ENCODE results near the gene LHFPL3.

LHFPL3 gene

GRCh38 chr7:104857458-104858425 is 529.3 kb downstream of the LHFPL3 start:
- DNase-seq: no peak

GRCh38 chr7:104859754-104860426 is 531.5 kb downstream of the LHFPL3 start:
- DNase-seq: no peak

- no peak for DNase-seq
These were observed 533.5 kb downstream of the LHFPL3 start for GRCh38 chr7:104861729-104862390.

DNA sequence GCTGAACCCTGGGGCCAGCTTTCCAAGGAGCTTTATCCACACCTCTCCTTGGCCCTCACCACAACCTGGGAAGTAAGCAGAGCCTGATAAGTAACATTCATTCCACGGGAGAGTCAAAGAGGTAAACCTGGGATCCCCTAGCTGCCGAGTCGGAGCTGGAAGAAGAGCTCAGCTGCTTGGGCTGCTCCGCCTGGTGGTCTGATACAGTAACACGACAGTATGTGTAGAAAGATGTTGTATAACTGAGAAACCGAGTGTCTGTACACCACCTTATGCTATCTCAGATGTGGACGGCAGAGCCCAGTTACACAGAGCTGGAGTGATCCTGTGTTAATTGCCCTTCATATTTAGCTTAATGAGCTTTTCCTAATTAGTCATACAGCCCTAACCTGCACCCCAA is 534.3 kb downstream of the LHFPL3 start:
- DNase-seq: no peak

DNA sequence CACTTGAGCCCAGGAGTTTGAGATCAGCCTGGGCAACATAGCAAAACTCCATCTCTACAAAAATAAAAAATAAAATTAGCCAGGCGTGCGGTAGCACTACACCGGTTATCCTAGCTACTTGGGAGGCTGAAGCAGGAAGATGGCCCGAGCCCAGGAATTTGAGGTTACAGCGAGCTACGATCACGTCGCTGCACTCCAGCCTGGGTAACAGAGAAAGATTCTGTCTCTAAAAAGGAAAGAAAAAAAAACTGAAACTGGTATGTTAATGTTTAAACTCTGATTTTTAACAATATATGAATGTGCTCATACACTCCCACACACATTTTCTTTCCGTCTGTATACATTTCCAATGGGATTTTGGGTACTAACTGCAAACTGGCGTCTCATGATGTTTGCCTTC is 545.0 kb downstream of the LHFPL3 start:
- no peak for DNase-seq

DNA sequence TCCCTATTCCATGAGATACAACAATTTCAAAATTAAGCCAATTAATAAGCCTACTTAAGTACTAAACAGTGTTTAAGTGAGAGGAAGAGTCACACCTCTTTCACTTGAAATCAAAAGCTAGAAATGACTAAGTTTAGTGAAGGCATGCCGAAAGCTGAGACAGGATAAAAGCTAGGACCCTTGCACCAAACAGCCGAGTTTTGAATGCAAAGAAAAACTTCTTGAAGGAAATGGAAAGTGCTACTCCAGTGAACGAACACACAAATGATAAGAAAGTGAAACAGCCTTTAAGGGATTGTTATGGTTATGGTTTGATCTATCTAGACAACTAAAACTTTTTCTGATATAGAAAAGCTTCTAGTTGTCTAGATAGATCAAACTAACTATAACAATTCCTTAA is 550.2 kb downstream of the LHFPL3 start:
- DNase-seq: no peak

DNA sequence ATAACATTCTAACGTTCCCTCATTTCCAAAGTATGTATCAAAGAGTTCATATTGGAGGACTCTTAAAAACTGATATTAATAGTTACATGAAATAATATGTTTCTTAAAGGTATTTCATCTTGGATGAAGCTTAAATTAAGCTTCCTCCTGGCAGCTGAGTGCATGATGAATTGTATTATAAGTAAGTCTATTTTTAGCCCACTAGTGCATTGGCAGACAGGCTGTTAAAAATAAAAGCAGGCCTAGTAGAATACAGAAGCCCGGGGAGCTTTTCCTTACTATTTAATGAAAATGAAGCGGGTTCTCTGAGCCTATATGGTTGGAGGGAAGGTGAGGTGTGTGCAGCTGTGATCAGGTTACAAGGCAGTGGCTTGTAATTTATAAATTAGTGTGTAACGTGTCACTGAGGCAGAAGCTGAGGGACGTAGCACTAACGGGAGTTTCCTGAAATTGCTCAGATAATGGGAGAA is 554.9 kb downstream of the LHFPL3 start:
- no peak for DNase-seq

DNA sequence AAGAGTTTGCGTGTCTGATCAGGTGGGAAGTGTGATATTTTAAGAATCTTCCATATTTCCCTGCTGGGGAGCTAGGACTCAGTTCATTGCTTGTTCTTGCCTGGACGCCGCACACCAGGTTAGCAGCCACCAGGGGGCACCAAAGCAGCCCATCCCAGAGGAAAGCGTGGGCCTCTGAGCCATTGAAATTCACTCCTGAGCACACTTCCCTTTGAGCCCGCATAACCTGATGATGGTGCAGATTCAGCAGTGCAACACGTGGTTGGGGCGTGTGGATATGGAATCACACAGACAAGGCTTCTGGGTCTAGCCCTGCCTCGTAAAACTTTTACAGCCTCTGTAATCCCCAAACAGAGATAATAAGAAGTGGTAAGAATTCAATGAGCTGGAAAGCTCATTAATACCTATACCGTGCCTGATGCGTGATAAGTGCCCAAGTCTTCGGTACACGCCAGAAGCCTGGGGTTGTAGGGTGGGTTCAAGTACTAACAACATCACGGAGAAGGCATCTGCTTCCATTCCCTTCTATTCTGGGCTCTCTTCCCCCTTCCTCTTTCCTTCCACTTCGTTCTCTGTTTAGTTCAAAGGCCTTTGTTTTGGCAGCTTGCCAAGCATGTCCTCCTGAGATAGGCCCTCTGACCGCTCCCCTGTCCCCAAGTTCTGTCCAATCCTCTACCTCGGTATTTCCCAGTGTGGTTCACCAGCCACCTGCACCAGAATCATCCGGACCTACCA is 555.5 kb downstream of the LHFPL3 start:
- DNase-seq: peak; percentile 50 to 59

- DNase-seq: no peak
These were observed 558.2 kb downstream of the LHFPL3 start for GRCh38 chr7:104886651-104887050.

- no peak for DNase-seq
These were observed 561.8 kb downstream of the LHFPL3 start for GRCh38 chr7:104890216-104890615.

- DNase-seq: no peak
These were observed 563.5 kb downstream of the LHFPL3 start for GRCh38 chr7:104891949-104892348.

GRCh38 chr7:104894314-104894713 is 565.9 kb downstream of the LHFPL3 start:
- no peak for DNase-seq

- DNase-seq: no peak
These were observed 566.5 kb downstream of the LHFPL3 start for GRCh38 chr7:104894726-104895521.

- no peak for DNase-seq
These were observed 567.3 kb downstream of the LHFPL3 start for GRCh38 chr7:104895522-104896236.

- DNase-seq: no peak
These were observed 570.0 kb downstream of the LHFPL3 start for GRCh38 chr7:104898434-104898833.

DNA sequence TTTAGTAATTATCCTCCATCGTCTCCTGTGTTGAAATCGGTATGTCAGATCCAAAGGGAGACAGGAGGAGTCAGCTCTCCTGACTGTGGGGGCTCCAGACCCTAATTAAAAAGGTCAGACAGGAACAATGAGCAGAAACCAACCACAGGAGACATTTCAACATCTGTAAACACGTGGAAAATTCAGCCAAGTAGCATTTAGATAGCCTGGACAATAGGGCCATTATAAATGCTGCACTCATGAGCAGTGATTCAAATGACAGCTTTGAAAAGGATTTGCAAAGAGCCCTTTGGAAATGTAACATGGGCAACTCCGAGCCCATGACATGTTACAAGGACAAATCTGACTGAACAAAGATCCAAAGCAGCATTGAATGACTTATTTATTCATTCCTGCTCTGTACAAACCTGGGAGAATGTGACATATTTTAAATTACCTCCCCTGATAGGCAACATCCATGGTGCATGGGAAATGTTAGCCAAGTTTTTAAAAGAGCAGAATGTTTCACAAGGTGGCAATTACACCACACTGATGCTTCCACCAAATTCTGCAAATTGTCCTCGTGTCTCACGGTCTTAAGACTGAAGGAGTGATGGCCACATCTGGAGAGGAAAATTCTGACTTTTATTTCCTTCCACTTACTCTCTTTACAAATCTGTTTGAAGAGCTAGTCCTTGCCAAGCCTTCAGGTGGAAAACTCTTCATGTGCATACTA is 572.3 kb downstream of the LHFPL3 start:
- DNase-seq: no peak

- DNase-seq: no peak
These were observed 572.8 kb downstream of the LHFPL3 start for GRCh38 chr7:104901240-104901619.

DNA sequence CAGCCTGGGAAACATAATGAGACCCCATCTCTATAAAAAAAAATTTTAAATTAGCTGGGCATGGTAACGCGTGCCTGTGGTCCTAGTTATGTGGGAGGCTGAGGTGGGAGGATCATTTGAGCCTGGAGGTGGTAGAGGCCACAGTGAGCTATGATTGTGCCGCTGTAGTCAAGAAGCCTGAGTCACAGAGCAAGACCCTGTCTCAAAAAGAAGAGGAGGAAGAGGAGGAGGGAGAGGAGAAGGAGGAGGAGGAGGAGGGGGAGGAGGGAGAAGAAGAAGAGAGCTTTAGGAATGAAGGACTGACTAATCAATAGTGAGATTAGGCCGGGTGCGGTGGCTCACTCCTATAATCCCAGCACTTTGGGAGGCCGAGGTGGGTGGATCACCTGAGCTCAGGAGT is 573.8 kb downstream of the LHFPL3 start:
- DNase-seq: no peak

- no peak for DNase-seq
These were observed 574.6 kb downstream of the LHFPL3 start for GRCh38 chr7:104903044-104903443.

DNA sequence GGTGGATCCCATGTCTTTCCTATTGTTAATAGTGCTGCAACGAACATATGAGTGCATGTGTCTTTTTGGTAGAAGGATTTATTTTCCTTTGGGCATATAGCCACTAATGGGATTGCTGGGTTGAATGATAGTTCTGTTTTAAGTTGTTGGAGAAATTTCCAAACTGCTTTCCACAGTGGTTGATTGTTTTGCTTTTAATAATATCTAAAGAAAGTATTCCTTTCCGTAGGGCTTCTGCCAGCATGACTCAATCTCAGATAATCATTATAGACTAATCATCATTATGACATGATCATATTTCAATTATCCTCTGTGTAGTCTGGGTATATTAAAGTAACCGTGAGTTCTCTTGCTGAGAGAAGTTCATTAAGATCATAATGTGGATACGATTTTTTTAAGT is 575.4 kb downstream of the LHFPL3 start:
- no peak for DNase-seq

DNA sequence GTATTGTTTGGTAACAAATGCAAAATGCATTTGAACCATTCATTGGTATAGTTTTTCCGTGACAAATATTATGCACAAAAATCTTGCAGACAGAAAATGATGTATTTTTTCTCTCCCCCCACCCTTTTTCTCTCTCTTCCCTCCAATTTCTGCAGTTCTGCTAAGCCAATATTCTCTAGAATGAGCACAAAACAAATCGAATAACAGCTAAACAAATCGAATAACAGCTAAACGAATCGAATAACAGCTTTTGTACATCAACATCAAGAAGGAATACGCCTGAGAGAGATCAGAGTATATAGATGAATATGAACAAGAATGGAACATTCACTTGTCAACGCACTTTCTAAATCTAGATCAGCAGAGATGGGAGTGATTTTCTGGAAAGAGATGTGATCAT is 577.6 kb downstream of the LHFPL3 start:
- DNase-seq: no peak

Measured in bone marrow (tissue), 2 donors.